Measurements from ENCODE around the gene REC8.

The REC8 gene

DNA sequence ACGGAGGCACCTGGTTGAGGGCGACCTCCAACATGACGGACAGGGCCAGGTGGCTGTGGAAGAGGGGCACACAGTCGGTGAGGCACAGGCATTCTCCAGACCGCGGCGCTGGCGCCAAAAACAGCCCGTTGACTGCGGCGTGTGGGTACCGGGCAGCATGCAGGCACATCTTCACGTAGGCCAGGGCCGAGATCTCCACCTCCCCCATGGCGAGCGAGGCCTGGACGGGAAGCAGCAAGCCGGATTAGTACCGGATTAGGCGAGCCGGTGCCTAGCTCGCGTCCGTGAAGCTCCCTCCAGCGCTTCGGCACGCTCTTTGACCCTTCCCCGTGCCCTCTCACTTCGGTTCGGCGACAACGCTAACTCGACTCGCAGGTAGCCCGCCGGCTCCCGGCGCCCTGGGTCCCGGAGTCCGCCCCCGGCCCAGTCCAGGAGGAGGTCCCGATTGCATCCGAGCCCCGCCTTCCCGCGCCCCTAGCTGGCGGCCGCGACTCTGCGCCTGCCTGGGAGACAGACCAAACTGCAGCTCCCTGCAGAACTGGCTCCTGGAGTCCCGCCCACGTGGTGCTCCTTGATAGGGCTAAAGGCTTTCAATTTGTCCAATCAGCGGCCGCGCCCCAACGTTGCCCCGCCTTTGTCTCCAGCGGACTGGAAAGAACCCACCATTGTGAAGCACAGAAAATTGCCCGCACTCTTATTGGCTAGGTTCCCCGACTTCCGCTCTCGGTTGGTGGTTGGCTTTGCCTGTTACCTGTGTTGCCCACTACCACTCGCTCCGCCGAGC is 30.6 kb upstream of the REC8 start, which contains the start of gene EMC9:
TSS of gene EMC9 (minus strand) at position 495 of the 784 bp plus-strand sequence. CDS start at position 208, 287 bp downstream.
- Histone ChIP-seq H3K9me3 (ENCODE audit: control insufficient read depth, insufficient read depth, low read length) (no peaks in the 10 kb centered on the region), H3K36me3 (ENCODE audit: control insufficient read depth, insufficient read depth, low read length) (peaks cover 27% of the 10 kb centered on the region), H3K9ac (ENCODE audit: low read depth, low read length) (peak within 1 kb of the TSS; percentile 91), H3K27me3 (ENCODE audit: control insufficient read depth, insufficient read depth, low read length) (no peaks in the 10 kb centered on the region), H3K4me3 (ENCODE audit: low read depth, low read length) (peak within 1 kb of the TSS; percentile 99), H3K4me1 (ENCODE audit: control insufficient read depth, insufficient read depth, low read length) (peaks cover 9% of the 10 kb centered on the region)

GRCh38 chr14:24143511-24143910 is 28.4 kb upstream of the REC8 start:
- Histone ChIP-seq H3K4me3 (ENCODE audit: low read depth, low read length) (no peak overlapping the region), H3K36me3 (ENCODE audit: control insufficient read depth, insufficient read depth, low read length) (peaks cover 21% of the 10 kb centered on the region), H3K27me3 (ENCODE audit: control insufficient read depth, insufficient read depth, low read length) (no peaks in the 10 kb centered on the region), H3K9me3 (ENCODE audit: control insufficient read depth, insufficient read depth, low read length) (no peaks in the 10 kb centered on the region), H3K4me1 (ENCODE audit: control insufficient read depth, insufficient read depth, low read length) (peaks cover 4% of the 10 kb centered on the region), H3K9ac (ENCODE audit: low read depth, low read length) (no peak overlapping the region)

DNA sequence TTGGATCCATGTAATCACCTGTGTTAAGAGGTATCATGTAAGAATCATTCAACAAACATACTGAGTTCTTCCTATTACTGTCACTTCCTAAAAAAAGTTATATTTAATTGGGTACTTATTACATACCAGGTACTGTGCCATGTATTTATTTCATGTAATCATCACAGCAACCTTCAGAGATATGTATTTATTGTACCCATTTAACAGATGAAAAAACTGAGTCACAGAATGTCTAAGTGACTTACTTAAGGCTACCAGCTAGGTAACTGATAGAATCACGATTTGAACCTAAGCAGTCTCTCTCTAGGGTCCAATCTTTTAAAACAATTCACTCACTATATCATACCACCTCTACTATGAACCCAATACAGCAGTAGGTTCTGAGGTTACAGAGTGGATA is 27.4 kb upstream of the REC8 start:
- H3K9ac ChIP-seq (ENCODE audit: low read depth, low read length) = no peak overlapping the region
- H3K36me3 ChIP-seq (ENCODE audit: control insufficient read depth, insufficient read depth, low read length) = peaks cover 18% of the 10 kb centered on the region
- H3K27me3 ChIP-seq (ENCODE audit: control insufficient read depth, insufficient read depth, low read length) = no peaks in the 10 kb centered on the region
- no peak overlapping the region for H3K4me3 ChIP-seq (ENCODE audit: low read depth, low read length)
- peaks cover 6% of the 10 kb centered on the region for H3K4me1 ChIP-seq (ENCODE audit: control insufficient read depth, insufficient read depth, low read length)
- no peaks in the 10 kb centered on the region for H3K9me3 ChIP-seq (ENCODE audit: control insufficient read depth, insufficient read depth, low read length)

- no peaks in the 10 kb centered on the region for H3K27me3 ChIP-seq (ENCODE audit: control insufficient read depth, insufficient read depth, low read length)
- H3K36me3 ChIP-seq (ENCODE audit: control insufficient read depth, insufficient read depth, low read length) = peaks cover 24% of the 10 kb centered on the region
- H3K9me3 ChIP-seq (ENCODE audit: control insufficient read depth, insufficient read depth, low read length) = no peaks in the 10 kb centered on the region
- H3K9ac ChIP-seq (ENCODE audit: low read depth, low read length) = no peak overlapping the region
- H3K4me3 ChIP-seq (ENCODE audit: low read depth, low read length) = peak overlapping the region; percentile 92
- H3K4me1 ChIP-seq (ENCODE audit: control insufficient read depth, insufficient read depth, low read length) = peaks cover 3% of the 10 kb centered on the region
These were observed 26.7 kb upstream of the REC8 start for GRCh38 chr14:24145219-24145618.

- Histone ChIP-seq H3K36me3 (ENCODE audit: control insufficient read depth, insufficient read depth, low read length) (peaks cover 28% of the 10 kb centered on the region), H3K27me3 (ENCODE audit: control insufficient read depth, insufficient read depth, low read length) (no peaks in the 10 kb centered on the region), H3K4me1 (ENCODE audit: control insufficient read depth, insufficient read depth, low read length) (peaks cover 3% of the 10 kb centered on the region), H3K9me3 (ENCODE audit: control insufficient read depth, insufficient read depth, low read length) (no peaks in the 10 kb centered on the region), H3K4me3 (ENCODE audit: low read depth, low read length) (peak overlapping the region; percentile 92), H3K9ac (ENCODE audit: low read depth, low read length) (peak overlapping the region; percentile 87)
These were observed 26.0 kb upstream of the REC8 start for GRCh38 chr14:24145690-24146452.

DNA sequence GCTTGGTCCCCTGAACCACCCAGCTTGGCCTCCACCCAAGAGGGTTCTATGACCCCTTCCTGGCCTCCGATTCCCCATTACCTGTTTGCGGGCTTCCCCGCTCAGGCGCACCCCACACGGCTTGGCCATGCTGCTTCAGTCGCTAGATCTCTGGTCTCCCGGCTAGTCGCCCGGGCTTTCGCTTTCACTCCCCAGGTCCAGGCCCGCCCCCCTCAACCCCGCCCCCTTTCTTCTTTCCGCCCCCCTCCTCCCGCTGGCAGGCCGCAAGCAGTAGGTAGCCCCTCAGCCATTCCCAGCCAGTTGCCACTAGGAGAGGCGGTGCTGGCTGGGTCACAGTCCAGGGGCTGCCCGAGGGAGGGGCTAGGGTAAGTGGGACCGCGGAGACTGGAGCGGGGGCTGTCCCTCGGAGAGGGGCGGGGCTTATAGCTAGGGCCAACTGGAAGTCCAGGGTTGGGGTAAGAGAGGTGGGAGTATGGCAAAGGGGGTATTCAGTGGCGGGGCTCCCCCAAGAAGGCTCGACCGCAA is 25.4 kb upstream of the REC8 start, which contains the start of gene PSME2:
TSS of gene PSME2 (minus strand) at position 158 of the 525 bp plus-strand sequence. CDS start at position 129, 29 bp downstream.
- H3K4me3 ChIP-seq (ENCODE audit: low read depth, low read length) = peak within 1 kb of the TSS; percentile 98
- peaks cover 34% of the 10 kb centered on the region for H3K36me3 ChIP-seq (ENCODE audit: control insufficient read depth, insufficient read depth, low read length)
- no peaks in the 10 kb centered on the region for H3K27me3 ChIP-seq (ENCODE audit: control insufficient read depth, insufficient read depth, low read length)
- H3K9ac ChIP-seq (ENCODE audit: low read depth, low read length) = peak within 1 kb of the TSS; percentile 87
- peaks cover 3% of the 10 kb centered on the region for H3K4me1 ChIP-seq (ENCODE audit: control insufficient read depth, insufficient read depth, low read length)
- H3K9me3 ChIP-seq (ENCODE audit: control insufficient read depth, insufficient read depth, low read length) = no peaks in the 10 kb centered on the region

DNA sequence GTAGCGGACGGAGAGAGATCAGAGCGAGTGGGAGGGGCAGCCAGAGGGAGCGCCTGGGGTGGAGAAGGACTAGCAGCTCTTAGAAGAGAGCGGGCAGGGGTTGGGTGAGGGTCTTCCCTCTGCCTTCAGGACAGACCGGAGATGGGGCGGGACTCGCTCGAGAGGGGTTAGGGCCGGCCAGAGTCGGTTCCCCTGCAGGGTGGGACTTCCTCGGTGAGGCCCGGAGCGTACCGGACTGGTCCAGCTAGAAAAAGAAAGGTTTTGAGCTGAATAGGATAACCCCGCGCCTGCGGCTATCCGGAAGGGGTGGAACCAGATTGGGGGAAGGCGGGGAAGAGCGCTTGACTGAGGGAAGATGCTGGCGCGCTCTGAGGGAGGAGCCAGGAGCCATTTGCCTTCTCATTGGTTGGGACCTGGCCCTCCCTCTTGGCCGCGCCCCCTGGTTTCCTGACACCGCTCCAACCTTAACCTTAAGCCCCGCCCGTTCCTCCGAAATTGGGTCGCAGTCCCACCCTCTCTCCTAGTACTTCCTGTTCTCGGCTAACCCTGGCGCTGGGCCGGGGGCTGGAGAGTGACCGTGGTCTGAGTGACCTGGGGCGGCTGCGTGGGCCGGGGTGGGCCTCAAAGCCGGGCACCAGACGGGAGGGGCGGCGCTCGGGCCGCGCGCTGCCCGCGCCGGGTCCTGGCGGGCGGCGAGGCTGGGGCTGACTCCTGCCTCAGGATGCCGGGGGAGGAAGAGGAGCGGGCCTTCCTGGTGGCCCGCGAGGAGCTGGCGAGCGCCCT is 24.7 kb upstream of the REC8 start, which contains the start of gene RNF31:
TSS of gene RNF31 (plus strand) at position 521 of the 783 bp plus-strand sequence. CDS start at position 722, 201 bp downstream.
- Histone ChIP-seq H3K9me3 (ENCODE audit: control insufficient read depth, insufficient read depth, low read length) (no peaks in the 10 kb centered on the region), H3K4me1 (ENCODE audit: control insufficient read depth, insufficient read depth, low read length) (peaks cover 3% of the 10 kb centered on the region), H3K36me3 (ENCODE audit: control insufficient read depth, insufficient read depth, low read length) (peaks cover 40% of the 10 kb centered on the region), H3K9ac (ENCODE audit: low read depth, low read length) (peak within 1 kb of the TSS; percentile 87), H3K27me3 (ENCODE audit: control insufficient read depth, insufficient read depth, low read length) (no peaks in the 10 kb centered on the region), H3K4me3 (ENCODE audit: low read depth, low read length) (peak within 1 kb of the TSS; percentile 98)

- peaks cover 3% of the 10 kb centered on the region for H3K4me1 ChIP-seq (ENCODE audit: control insufficient read depth, insufficient read depth, low read length)
- peak overlapping the region; percentile 81 for H3K9ac ChIP-seq (ENCODE audit: low read depth, low read length)
- no peaks in the 10 kb centered on the region for H3K27me3 ChIP-seq (ENCODE audit: control insufficient read depth, insufficient read depth, low read length)
- peak overlapping the region; percentile 98 for H3K4me3 ChIP-seq (ENCODE audit: low read depth, low read length)
- H3K9me3 ChIP-seq (ENCODE audit: control insufficient read depth, insufficient read depth, low read length) = no peaks in the 10 kb centered on the region
- H3K36me3 ChIP-seq (ENCODE audit: control insufficient read depth, insufficient read depth, low read length) = peaks cover 44% of the 10 kb centered on the region
These were observed 24.0 kb upstream of the REC8 start for GRCh38 chr14:24147761-24148428.

- peaks cover 38% of the 10 kb centered on the region for H3K36me3 ChIP-seq (ENCODE audit: control insufficient read depth, insufficient read depth, low read length)
- no peaks in the 10 kb centered on the region for H3K27me3 ChIP-seq (ENCODE audit: control insufficient read depth, insufficient read depth, low read length)
- no peaks in the 10 kb centered on the region for H3K9me3 ChIP-seq (ENCODE audit: control insufficient read depth, insufficient read depth, low read length)
- H3K4me1 ChIP-seq (ENCODE audit: control insufficient read depth, insufficient read depth, low read length) = peaks cover 3% of the 10 kb centered on the region
- H3K4me3 ChIP-seq (ENCODE audit: low read depth, low read length) = no peak overlapping the region
- no peak overlapping the region for H3K9ac ChIP-seq (ENCODE audit: low read depth, low read length)
These were observed 22.4 kb upstream of the REC8 start for GRCh38 chr14:24149302-24149969.

DNA sequence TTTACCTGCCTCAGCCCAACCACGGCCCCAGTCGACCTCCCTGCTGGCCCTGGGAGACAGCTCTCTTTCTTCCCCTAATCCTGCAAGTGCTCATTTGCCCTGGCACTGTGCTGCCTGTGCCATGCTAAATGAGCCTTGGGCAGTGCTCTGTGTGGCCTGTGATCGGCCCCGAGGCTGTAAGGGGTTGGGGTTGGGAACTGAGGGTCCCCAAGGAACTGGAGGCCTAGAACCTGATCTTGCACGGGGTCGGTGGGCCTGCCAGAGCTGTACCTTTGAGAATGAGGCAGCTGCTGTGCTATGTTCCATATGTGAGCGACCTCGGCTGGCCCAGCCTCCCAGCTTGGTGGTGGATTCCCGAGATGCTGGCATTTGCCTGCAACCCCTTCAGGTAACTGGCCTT is 21.8 kb upstream of the REC8 start:
- no peak overlapping the region for H3K9ac ChIP-seq (ENCODE audit: low read depth, low read length)

More for the DNA sequence above, 21.8 kb upstream of the REC8 start:
- peaks cover 3% of the 10 kb centered on the region for H3K4me1 ChIP-seq (ENCODE audit: control insufficient read depth, insufficient read depth, low read length)
- no peak overlapping the region for H3K4me3 ChIP-seq (ENCODE audit: low read depth, low read length)
- H3K36me3 ChIP-seq (ENCODE audit: control insufficient read depth, insufficient read depth, low read length) = peaks cover 40% of the 10 kb centered on the region
- no peaks in the 10 kb centered on the region for H3K27me3 ChIP-seq (ENCODE audit: control insufficient read depth, insufficient read depth, low read length)
- H3K9me3 ChIP-seq (ENCODE audit: control insufficient read depth, insufficient read depth, low read length) = no peaks in the 10 kb centered on the region
